Endothelial cell of umbilical vein (primary cell): ENCODE data around the gene EML1.

Experiments
- EZH2 ChIP-seq: IDR thresholded peaks from 2 replicates; pipeline ENCODE4 v1.6.1; 2012; ENCODE audit warnings: borderline replicate concordance, low read depth, mild to moderate bottlenecking, moderate library complexity, low read length, inconsistent platforms; ENCODE audit not compliant: severe bottlenecking
- GATA2 ChIP-seq: IDR thresholded peaks from 2 replicates; pipeline ENCODE4 v1.7.0; 2011; ENCODE audit warnings: low read depth, mild to moderate bottlenecking, moderate library complexity, mixed read lengths, low read length; ENCODE audit not compliant: insufficient read length, insufficient read depth
- POLR2A ChIP-seq: IDR thresholded peaks from 2 replicates; pipeline ENCODE4 v1.6.1; 2012; ENCODE audit warnings: low read depth, mild to moderate bottlenecking, control low read depth, low read length
- POLR2AphosphoS5 ChIP-seq: IDR thresholded peaks from 2 replicates; pipeline ENCODE4 v1.6.1; 2012; ENCODE audit warnings: low read depth, mild to moderate bottlenecking, control low read depth, low read length, moderate library complexity; ENCODE audit not compliant: insufficient read depth
- TF ChIP-seq, protein P1 (sequence below), 2 donors: IDR thresholded peaks; 1 replicate in 1 of 2; 2 replicates in 1 of 2; pipeline ENCODE4 v1.5.1; 2011; ENCODE audit warnings: low read length in 2 of 2, mild to moderate bottlenecking in 2 of 2, moderate library complexity in 2 of 2, control low read depth in 1 of 2, inconsistent platforms in 1 of 2, low read depth in 1 of 2; ENCODE audit not compliant: insufficient read depth in 1 of 2; ENCODE audit errors: extremely low read depth in 1 of 2
- TF ChIP-seq, protein P2 (sequence below): IDR thresholded peaks from 2 replicates; pipeline ENCODE4 v1.6.1; 2011; ENCODE audit not compliant: insufficient read depth, insufficient read length

DNA sequence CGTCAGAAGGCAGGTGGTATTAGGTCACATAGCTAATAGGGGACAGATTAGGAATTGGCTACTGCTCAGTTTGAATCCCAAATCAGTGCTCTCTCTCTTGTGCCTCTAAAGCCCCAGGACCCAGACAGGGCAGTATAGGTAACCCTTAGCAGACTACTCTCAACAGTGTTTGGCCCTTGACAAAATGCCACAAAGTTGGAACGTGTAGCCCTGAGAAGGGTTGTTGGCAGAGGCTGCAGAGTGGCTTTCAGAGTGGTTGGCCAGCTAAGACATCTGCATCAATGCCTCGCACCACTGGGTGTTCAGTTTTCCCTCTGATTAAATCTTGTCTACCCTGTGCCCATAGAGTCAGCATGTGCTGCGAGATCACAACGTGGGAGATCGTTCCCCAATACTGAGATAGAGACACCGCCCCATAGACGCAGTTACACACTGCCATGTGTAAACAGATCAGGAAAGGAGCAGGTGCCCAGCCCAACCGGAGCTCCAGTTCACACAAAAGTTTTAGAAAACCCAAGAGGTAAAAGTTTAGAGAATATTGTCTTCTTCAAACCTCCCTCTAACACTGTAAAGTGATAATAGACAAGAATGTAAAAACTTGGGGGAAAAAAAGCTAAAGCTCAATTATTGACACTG, 48.3 kb downstream of the EML1 start:
- TF ChIP-seq EZH2 (no peak), GATA2 (no peak), POLR2AphosphoS5 (no peak), POLR2A (no peak)
- TF ChIP-seq, protein P1, sequence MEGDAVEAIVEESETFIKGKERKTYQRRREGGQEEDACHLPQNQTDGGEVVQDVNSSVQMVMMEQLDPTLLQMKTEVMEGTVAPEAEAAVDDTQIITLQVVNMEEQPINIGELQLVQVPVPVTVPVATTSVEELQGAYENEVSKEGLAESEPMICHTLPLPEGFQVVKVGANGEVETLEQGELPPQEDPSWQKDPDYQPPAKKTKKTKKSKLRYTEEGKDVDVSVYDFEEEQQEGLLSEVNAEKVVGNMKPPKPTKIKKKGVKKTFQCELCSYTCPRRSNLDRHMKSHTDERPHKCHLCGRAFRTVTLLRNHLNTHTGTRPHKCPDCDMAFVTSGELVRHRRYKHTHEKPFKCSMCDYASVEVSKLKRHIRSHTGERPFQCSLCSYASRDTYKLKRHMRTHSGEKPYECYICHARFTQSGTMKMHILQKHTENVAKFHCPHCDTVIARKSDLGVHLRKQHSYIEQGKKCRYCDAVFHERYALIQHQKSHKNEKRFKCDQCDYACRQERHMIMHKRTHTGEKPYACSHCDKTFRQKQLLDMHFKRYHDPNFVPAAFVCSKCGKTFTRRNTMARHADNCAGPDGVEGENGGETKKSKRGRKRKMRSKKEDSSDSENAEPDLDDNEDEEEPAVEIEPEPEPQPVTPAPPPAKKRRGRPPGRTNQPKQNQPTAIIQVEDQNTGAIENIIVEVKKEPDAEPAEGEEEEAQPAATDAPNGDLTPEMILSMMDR (IDR thresholded peaks at IDR 0.05; ENCODE audit: extremely low read depth in 1 of 2, insufficient read depth in 1 of 2, low read depth in 1 of 2, low read length in 2 of 2) = no peak
- TF ChIP-seq, protein P2, sequence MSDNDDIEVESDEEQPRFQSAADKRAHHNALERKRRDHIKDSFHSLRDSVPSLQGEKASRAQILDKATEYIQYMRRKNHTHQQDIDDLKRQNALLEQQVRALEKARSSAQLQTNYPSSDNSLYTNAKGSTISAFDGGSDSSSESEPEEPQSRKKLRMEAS = no peak
